ENCODE data around the gene TXNDC2. TPM values are rescaled to one million over a fixed set of nuclear protein-coding genes. Genes with fewer than 3 reads are reported as not detected.

The TXNDC2 gene
- total RNA-seq, 4 donors from 2014 or later, result not detected

DNA sequence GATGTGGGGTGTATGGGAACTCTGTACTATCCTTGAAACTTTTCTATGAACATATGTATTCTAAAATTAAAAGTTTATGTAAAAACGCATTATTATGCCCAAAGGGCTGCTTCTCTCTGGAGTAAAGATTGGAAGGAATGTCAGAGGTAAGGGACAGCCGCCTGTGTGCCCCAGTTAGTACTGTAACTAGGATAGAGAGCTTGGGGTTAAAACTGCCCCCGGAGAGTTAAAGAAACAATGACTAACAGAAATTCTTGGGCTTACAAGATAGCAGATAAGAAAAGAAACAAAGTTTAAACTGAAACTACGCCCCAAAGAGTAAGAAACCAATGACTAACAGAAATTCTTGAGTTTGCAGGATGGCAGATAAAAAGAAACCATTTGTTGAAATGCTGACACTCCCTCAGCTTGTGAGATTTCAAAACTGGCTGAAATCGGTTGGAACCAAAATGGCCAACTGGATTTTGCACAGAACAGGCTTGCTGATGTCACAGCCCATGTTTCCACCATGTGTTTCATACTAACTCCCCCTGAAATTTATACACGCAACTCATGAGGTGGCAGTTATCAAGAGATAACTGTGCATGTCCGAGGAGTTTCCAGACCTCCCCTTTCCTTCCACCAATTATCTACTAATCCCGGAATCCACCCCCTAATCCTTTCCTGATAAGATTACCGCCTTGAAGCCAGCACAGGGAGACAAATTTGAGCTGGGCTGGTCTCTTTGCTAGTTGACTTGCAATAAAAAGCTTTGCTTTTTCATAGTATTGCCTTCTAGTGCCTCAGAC, 8.7 kb upstream of the TXNDC2 start:
- H3K4me1 ChIP-seq, result peaks cover 0 to 4% of the 10 kb centered on the region in 2 donors
- TF ChIP-seq CTCF (IDR thresholded peaks at IDR 0.05 in 4 of 5, conservative IDR thresholded peaks at IDR 0.05 in 1 of 5) (no peak), POLR2A (IDR thresholded peaks at IDR 0.05) (no peak)
- no peaks in the 10 kb centered on the region for H3K9me3 ChIP-seq
- no peaks in the 10 kb centered on the region for H3K27me3 ChIP-seq
- intact Hi-C loops (cut with DNase I; ENCODE audit: low total_unique reads), result no loop called here
- H3K36me3 ChIP-seq, result no peaks in the 10 kb centered on the region
- no peak overlapping the region for H3K27ac ChIP-seq
- peak overlapping the region in 3 of 4 donors; percentile 4 to 38 (median 12) for H3K4me3 ChIP-seq
- ATAC-seq (no peak), DNase-seq (no peak)
- in situ Hi-C loops (cut with MboI; ENCODE audit: low sequenced_read_pairs in 4 of 4), result no loop called here

DNA sequence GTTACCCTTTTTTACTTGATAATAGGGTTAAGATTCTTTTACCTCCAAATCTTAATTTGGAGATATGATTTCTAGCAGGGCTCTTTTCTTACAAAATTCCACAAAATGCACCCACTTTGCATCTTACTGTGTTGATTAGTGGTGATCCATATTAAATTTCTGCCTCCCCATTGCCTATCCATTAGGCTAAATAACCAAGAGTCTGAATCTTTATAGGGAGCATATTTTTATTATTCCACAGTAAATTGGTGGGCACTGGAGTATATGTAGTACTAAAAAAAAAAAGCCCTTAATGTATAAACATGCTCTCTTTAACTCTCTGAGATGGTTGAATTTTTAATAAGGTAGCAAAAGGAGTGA, 8.1 kb upstream of the TXNDC2 start:
- H3K9me3 ChIP-seq, result no peaks in the 10 kb centered on the region
- H3K27me3 ChIP-seq, result no peaks in the 10 kb centered on the region
- H3K36me3 ChIP-seq, result no peaks in the 10 kb centered on the region
- DNase-seq (no peak), ATAC-seq (no peak)
- peaks cover 0 to 4% of the 10 kb centered on the region in 2 donors for H3K4me1 ChIP-seq
- H3K27ac ChIP-seq, result no peak overlapping the region
- H3K4me3 ChIP-seq, result no peak overlapping the region
- no peak for TF ChIP-seq POLR2A (IDR thresholded peaks at IDR 0.05)
- TF ChIP-seq CTCF (IDR thresholded peaks at IDR 0.05 in 4 of 5, conservative IDR thresholded peaks at IDR 0.05 in 1 of 5), result no peak
- intact Hi-C loops (cut with DNase I; ENCODE audit: low total_unique reads), result no loop called here
- in situ Hi-C loops (cut with MboI; ENCODE audit: low sequenced_read_pairs in 4 of 4), result no loop called here

GRCh38 chr18:9878095-9878494, 7.7 kb upstream of the TXNDC2 start:
- no peak overlapping the region for H3K4me3 ChIP-seq
- intact Hi-C loops (cut with DNase I; ENCODE audit: low total_unique reads), result no loop called here
- in situ Hi-C loops (cut with MboI; ENCODE audit: low sequenced_read_pairs in 4 of 4), result no loop called here

GRCh38 chr18:9878783-9879242, 7.0 kb upstream of the TXNDC2 start:
- intact Hi-C loops (cut with DNase I; ENCODE audit: low total_unique reads) (no loop called here), in situ Hi-C loops (cut with MboI; ENCODE audit: low sequenced_read_pairs in 4 of 4) (no loop called here)
- no peaks in the 10 kb centered on the region for H3K36me3 ChIP-seq
- H3K9me3 ChIP-seq, result no peaks in the 10 kb centered on the region
- peaks cover 0 to 4% of the 10 kb centered on the region in 2 donors for H3K4me1 ChIP-seq
- TF ChIP-seq CTCF (IDR thresholded peaks at IDR 0.05 in 4 of 5, conservative IDR thresholded peaks at IDR 0.05 in 1 of 5) (no peak), POLR2A (IDR thresholded peaks at IDR 0.05) (no peak)
- no peak overlapping the region for H3K4me3 ChIP-seq
- ATAC-seq, result no peak
- DNase-seq, result no peak
- no peaks in the 10 kb centered on the region for H3K27me3 ChIP-seq
- no peak overlapping the region for H3K27ac ChIP-seq

More at GRCh38 chr18:9878095-9878494, 7.7 kb upstream of the TXNDC2 start:
- DNase-seq (no peak), ATAC-seq (no peak)
- Histone ChIP-seq H3K4me1 (peaks cover 0 to 4% of the 10 kb centered on the region in 2 donors), H3K27me3 (no peaks in the 10 kb centered on the region), H3K36me3 (no peaks in the 10 kb centered on the region), H3K9me3 (no peaks in the 10 kb centered on the region), H3K27ac (no peak overlapping the region)
- TF ChIP-seq CTCF (IDR thresholded peaks at IDR 0.05 in 4 of 5, conservative IDR thresholded peaks at IDR 0.05 in 1 of 5) (no peak), POLR2A (IDR thresholded peaks at IDR 0.05) (no peak)
